T-helper 17 cell (primary cell): Measurements from ENCODE around the gene DCDC2C. TPM values are rescaled to one million over a fixed set of nuclear protein-coding genes. Genes with fewer than 3 reads are reported as not detected.

ENCODE experiments used
- ATAC-seq: fragments of 150-1000 bp; cut with Tn5 transposase; 2 replicates; pipeline ENCODE4 v1.10.0; 2021; ENCODE audit warnings: mild to moderate bottlenecking, moderate library complexity
- DNase-seq, 3 donors: peaks; one replicate each; pipeline versions ENCODE4 v3.0.0 to v3.0.0-alpha.2; 2020 to 2021
- H3K9me3 ChIP-seq: one replicate; pipeline ENCODE4 v1.7.0; 2013; ENCODE audit warnings: low read length, mild to moderate bottlenecking; ENCODE audit not compliant: control insufficient read depth, poor library complexity, severe bottlenecking
- H3K27ac Mint-ChIP-seq: one replicate; pipeline ENCODE4 v1.8.0; 2022; ENCODE audit warnings: mild to moderate bottlenecking, moderate library complexity, mixed read lengths
- H3K27me3 Mint-ChIP-seq: one replicate; pipeline ENCODE4 v1.8.0; 2022; ENCODE audit warnings: mixed read lengths
- H3K36me3 Mint-ChIP-seq: one replicate; pipeline ENCODE4 v1.8.0; 2022; ENCODE audit warnings: low read depth, mixed read lengths
- H3K4me1 Mint-ChIP-seq: one replicate; pipeline ENCODE4 v1.8.0; 2022; ENCODE audit warnings: mild to moderate bottlenecking, mixed read lengths
- H3K4me3 Mint-ChIP-seq: one replicate; pipeline ENCODE4 v1.8.0; 2022; ENCODE audit warnings: mild to moderate bottlenecking, moderate library complexity, mixed read lengths
- total RNA-seq, 4 donors: library from RNA in 2 of 4; stranded (reverse) in 2 of 4; gene quantifications; one replicate each; pipeline ENCODE4 v1.2.3 and lab custom pipeline; 2022 to 2026

The DCDC2C gene
- total RNA-seq, 2 donors from 2014 or later = not detected

DNA sequence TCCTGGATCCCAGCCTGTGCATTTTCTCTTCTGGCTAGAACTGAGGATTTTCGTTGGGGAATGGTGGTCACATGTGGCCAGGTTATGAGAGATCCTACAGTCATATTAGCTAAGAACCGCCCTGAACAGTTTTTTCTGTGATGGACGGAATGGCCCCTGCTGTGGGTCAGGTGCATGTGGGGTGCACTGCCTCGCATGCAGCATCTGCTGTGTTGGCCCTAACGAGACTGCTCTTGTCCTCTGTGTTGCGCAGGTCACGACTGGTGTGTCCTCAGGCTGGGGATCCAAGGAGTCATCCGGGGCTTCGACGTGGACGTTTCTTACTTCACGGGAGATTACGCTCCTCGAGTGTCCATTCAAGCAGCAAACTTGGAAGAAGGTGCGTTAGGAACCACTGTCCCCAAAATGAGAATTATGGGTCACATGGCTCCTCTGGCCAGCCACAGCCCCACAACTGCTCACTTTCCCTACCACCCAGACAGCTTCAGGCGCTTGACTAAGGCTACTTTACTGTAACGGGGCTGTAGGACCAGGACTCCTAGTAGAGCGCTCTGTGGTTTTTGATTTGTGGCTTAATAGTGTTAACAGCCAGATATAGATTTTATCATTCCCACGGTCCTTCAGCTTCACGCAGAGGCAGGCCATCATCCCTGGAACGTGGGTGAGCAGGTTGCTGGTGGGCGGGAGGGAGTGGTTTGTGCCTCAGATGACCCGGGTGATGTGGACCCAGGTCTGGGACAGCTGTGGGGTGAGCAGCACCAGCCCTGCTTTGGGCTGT lies 23.6 kb upstream of the DCDC2C start:
- no peak overlapping the region for H3K27ac Mint-ChIP-seq
- ATAC-seq (no peak), DNase-seq (no peak)
- H3K4me1 Mint-ChIP-seq = no peaks in the 10 kb centered on the region
- H3K36me3 Mint-ChIP-seq = no peaks in the 10 kb centered on the region
- H3K4me3 Mint-ChIP-seq = no peak overlapping the region
- H3K9me3 ChIP-seq = no peaks in the 10 kb centered on the region
- peaks cover 19% of the 10 kb centered on the region for H3K27me3 Mint-ChIP-seq

DNA sequence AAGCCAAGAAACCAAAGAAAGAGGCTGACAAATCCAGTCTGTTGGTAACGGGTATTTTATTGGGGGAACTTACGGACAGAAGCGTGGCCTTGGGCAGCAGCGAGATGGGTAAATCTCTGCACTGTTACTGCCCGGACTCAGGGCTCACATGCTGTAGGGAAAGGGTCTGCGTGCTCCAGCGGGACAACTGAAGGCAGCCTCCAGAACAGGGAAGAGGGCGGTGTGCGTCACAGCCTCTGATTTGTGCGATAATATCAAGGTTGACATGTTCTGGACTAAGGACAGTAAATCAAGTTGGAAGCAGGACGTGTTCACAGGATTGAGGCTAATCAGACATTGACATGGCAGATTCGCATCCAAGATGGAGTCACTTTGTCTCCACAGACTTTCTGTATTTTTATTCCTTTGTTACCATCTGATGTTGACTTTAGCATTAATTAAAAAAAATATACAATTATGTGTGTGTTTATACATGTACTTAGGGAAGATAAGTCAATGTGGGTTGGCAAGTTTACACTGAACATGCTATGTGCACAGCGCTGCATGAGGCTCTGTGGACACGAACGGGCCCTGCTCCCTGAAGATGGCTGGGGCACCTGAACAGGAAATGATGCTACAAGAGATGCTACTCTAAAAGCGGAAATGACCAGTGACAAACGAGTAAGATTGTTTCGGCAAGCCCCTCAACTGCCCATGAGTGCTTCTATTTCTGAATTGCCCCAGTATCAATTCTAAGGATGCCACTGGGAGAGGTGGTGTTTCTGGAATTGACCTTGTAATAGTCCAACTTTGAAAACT lies 22.6 kb upstream of the DCDC2C start:
- Mint-ChIP-seq H3K36me3 (no peaks in the 10 kb centered on the region), H3K4me1 (no peaks in the 10 kb centered on the region), H3K27me3 (peaks cover 15% of the 10 kb centered on the region), H3K27ac (no peak overlapping the region), H3K4me3 (no peak overlapping the region)
- no peaks in the 10 kb centered on the region for H3K9me3 ChIP-seq
- DNase-seq (no peak), ATAC-seq (no peak)

DNA sequence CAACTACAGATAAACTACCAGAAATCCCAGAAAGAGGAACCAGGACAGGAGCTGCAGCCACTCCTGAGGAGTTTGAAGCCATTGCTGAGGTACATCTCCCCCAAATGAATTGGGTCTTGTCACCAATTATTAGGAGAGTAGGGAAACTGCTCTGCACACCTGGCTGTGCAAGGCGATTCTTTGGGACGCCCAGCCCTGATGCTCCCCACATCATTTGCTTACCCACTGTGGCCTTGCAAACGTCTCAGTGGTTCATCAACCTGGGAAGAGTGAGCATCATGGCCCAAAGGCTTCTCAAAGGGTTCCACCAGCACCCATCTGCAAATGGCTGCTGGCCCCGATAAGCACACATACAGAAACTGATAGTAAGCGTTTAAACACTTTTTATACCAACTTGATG lies 21.8 kb upstream of the DCDC2C start:
- H3K27me3 Mint-ChIP-seq = peaks cover 17% of the 10 kb centered on the region
- no peak for DNase-seq
- no peak overlapping the region for H3K4me3 Mint-ChIP-seq
- H3K27ac Mint-ChIP-seq = no peak overlapping the region
- H3K36me3 Mint-ChIP-seq = no peaks in the 10 kb centered on the region
- H3K4me1 Mint-ChIP-seq = no peaks in the 10 kb centered on the region
- no peak for ATAC-seq
- no peaks in the 10 kb centered on the region for H3K9me3 ChIP-seq

DNA sequence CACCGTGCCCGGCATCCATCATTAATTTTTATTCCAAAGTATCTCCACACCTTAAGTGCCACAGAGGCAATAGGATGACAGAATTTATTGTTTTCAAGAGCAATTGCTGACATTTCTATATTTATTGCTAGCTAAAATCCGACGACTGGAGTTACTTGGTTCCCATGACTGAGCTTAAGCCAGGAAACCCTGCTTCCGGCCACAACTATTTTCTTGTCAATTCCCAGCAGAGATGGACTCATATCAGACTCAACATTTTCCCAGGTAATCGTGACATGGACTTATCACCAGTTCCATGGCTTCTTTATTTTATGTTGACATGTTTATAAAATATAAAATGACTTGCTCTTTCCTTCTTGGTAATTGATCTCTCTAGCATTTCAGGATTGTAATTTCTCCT lies 20.6 kb upstream of the DCDC2C start:
- H3K27me3 Mint-ChIP-seq = peaks cover 16% of the 10 kb centered on the region
- H3K9me3 ChIP-seq = no peaks in the 10 kb centered on the region

DNA sequence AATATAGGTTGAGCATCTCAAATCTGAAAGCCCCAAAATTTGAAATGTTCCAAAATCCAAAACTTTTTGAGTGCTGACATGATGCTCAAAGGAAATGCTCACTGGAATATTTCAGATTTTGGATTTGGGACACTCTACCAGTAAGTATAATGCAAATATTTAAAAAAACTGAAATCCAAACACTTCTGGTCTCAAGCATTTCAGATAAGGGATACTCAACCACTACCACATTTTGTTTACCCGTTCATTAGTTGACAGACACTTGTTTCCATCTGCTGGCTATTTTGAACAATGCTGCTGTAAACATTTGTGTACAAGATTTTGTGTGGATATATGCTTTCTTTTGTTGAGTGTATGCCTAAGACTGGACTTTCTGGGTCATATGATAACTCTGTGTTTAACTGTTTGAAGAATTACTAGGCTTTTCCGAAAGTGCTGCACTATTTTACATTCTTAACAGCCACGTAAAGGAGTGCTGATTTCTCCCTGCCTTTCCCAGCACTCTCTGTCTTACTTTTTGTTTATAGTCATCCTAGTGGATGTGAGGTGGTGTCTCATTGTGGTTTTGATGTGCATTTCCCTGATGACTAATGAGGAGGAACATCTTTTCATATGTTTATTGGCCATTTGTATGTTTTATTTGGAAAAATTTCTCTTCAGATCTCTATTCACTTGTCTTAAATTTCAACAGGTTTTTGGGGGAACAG lies 19.5 kb upstream of the DCDC2C start:
- ATAC-seq = no peak
- DNase-seq = no peak
- H3K27me3 Mint-ChIP-seq = peaks cover 19% of the 10 kb centered on the region
- H3K9me3 ChIP-seq = no peaks in the 10 kb centered on the region
- H3K27ac Mint-ChIP-seq = no peak overlapping the region
- no peak overlapping the region for H3K4me3 Mint-ChIP-seq
- H3K4me1 Mint-ChIP-seq = no peaks in the 10 kb centered on the region
- H3K36me3 Mint-ChIP-seq = no peaks in the 10 kb centered on the region

More for the DNA sequence above, 20.6 kb upstream of the DCDC2C start:
- Mint-ChIP-seq H3K4me1 (no peaks in the 10 kb centered on the region), H3K27ac (no peak overlapping the region), H3K4me3 (no peak overlapping the region), H3K36me3 (no peaks in the 10 kb centered on the region)
- DNase-seq = no peak
- ATAC-seq = no peak

DNA sequence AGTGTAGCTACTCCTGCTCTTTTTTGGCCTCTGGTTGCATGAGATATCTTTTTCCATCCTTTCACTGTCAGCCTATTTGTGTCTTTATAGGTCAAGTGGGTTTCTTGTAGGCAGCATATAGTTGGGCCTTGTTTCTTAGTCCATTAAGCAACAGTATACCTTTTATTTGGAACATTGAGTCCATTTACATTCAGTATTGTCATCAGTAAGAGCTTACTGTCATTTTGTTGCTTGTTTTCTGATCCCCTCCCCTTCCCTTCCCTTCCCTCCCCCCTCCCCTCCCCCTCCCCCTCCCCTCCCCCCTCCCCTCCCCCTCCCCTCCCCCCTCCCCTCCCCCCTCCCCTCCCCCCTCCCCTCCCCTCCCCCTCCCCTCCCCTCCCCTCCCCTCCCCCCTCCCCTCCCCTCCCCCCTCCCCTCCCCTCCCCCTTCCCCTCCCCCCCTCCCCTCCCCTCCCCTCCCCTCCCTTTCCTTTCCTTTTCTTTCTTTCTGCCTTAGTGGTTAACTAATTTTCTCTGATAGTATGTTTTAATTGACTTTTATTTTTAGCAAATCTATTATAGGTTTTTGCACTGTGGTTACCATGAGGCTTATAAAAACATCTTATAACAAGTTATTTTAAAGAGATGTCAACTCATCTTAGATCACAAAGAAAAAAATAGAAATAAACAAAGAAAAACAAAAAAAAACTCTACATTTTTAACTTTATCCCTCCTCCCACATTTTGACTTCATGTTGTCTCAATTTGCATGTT lies 13.2 kb upstream of the DCDC2C start:
- H3K9me3 ChIP-seq = no peaks in the 10 kb centered on the region
- Mint-ChIP-seq H3K4me1 (no peaks in the 10 kb centered on the region), H3K36me3 (no peaks in the 10 kb centered on the region), H3K27ac (no peak overlapping the region), H3K4me3 (no peak overlapping the region), H3K27me3 (peaks cover 36% of the 10 kb centered on the region)
- no peak for DNase-seq
- ATAC-seq = no peak

DNA sequence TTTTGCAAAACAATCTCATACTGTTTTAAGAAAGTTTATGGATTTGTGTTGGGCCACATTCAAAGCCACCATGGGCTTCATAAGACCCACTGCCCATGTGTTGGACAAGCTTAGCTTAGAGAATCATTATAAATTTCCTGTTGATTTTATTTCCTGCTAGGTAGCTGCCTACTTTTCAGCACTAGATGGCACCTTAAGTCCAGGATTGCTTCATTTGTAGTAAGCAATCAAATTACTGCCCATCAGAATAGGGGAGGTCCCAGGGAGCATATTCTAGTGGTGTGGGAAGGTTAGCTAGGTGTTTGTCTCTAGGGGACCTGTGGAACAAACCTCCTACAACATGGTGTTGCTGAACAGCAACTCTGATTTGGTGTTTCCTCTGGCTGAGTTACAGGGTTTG lies 11.0 kb upstream of the DCDC2C start:
- no peak overlapping the region for H3K4me3 Mint-ChIP-seq
- H3K27me3 Mint-ChIP-seq = peaks cover 39% of the 10 kb centered on the region
- no peaks in the 10 kb centered on the region for H3K4me1 Mint-ChIP-seq
- ATAC-seq = no peak
- no peak overlapping the region for H3K27ac Mint-ChIP-seq
- no peaks in the 10 kb centered on the region for H3K36me3 Mint-ChIP-seq
- no peak for DNase-seq
- H3K9me3 ChIP-seq = no peaks in the 10 kb centered on the region

DNA sequence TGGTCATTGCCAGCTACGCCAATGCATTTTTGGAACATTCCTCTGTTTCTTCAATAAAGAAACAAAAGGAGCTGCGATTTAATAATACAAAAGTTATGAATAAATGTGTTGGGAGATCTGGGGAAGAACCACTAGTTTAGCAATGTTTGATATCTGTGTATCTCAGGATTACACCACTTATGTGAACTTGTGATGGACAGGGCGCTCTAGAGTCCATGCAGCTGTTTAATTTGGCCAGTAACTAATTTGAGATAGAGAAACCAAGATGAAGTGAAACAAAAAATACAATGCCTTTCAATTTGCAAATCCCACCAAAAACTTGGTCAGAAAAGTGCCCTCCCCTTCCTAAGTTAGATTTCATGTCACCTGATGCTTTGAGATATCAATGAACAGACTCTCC lies 6.8 kb upstream of the DCDC2C start:
- Mint-ChIP-seq H3K27me3 (peaks cover 44% of the 10 kb centered on the region), H3K4me1 (no peaks in the 10 kb centered on the region), H3K4me3 (no peak overlapping the region), H3K27ac (no peak overlapping the region), H3K36me3 (no peaks in the 10 kb centered on the region)
- no peaks in the 10 kb centered on the region for H3K9me3 ChIP-seq
- DNase-seq (no peak), ATAC-seq (no peak)

DNA sequence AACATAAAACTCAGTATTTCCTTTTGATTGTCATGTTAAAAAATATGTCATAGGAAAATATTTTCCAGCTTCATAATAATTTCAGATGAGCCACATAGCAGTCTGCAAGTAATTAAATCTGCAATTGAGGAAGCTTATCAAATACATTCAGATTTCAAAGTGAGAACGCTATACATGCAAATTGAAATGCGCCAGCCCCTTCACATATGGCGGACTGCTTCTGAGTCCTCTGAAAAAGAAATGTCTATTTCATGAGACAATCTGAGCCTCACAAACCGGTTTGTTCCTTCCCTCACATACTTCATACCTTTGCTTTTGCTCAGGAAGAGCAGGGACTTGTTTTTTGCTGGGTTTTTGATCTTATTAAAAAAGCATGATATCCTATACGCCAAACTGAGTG lies 2.3 kb upstream of the DCDC2C start:
- no peaks in the 10 kb centered on the region for H3K9me3 ChIP-seq
- DNase-seq (no peak), ATAC-seq (no peak)
- peaks cover 50% of the 10 kb centered on the region for H3K27me3 Mint-ChIP-seq
- no peak overlapping the region for H3K27ac Mint-ChIP-seq
- H3K4me1 Mint-ChIP-seq = no peaks in the 10 kb centered on the region
- H3K4me3 Mint-ChIP-seq = no peak overlapping the region
- H3K36me3 Mint-ChIP-seq = peaks cover 2% of the 10 kb centered on the region

DNA sequence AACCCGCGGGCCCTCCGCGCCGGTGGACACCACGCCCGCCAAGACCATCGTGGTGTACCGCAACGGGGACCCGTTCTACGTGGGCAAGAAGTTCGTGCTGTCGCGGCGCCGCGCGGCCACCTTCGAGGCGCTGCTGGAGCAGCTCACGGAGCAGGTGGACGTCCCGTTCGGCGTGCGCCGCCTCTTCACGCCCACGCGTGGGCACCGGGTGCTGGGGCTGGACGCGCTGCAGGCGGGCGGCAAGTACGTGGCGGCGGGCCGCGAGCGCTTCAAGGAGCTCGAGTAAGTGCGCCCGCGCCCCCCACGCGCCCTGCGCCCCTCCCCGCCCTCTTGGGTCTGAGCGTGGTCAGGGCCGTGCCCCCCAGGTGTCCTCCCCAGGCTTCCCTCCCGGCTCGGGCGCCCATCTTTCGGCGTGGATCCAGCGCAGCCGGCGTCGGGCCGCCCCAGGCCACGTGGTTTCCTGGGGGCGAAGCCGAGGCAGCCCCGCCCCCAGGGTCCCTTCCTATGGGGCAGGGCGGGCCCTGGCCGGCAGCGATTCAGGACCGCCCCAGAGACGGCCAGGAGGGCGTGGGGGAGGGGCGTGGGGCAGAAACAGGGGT lies 481 bp downstream of the DCDC2C start:
- Mint-ChIP-seq H3K4me3 (no peak overlapping the region), H3K4me1 (no peaks in the 10 kb centered on the region), H3K27me3 (peaks cover 68% of the 10 kb centered on the region), H3K27ac (no peak overlapping the region), H3K36me3 (peaks cover 2% of the 10 kb centered on the region)
- no peak for ATAC-seq
- no peaks in the 10 kb centered on the region for H3K9me3 ChIP-seq
- no peak for DNase-seq

DNA sequence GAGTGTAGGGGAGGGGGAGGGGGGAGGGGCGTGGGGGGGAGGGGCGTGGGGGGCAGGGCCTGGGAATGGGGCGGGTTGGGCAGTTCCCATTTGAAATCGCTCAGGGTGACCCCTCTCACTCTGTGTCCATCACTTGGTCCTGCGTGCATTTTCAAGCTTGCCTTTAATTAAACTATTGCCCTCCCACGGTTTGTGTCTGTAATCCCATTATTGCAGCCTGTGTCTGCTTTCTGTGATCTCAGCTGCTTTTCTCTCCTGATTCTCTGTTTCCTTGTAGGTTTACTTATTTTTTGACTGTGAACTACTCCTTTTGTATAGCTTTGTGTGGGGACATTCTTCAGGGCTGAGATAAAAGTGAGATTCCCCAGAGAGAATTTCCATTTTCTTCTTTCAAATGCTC lies 1.3 kb downstream of the DCDC2C start:
- H3K4me3 Mint-ChIP-seq = peak overlapping the region; percentile 13
- peaks cover 67% of the 10 kb centered on the region for H3K27me3 Mint-ChIP-seq
- no peak for ATAC-seq

DNA sequence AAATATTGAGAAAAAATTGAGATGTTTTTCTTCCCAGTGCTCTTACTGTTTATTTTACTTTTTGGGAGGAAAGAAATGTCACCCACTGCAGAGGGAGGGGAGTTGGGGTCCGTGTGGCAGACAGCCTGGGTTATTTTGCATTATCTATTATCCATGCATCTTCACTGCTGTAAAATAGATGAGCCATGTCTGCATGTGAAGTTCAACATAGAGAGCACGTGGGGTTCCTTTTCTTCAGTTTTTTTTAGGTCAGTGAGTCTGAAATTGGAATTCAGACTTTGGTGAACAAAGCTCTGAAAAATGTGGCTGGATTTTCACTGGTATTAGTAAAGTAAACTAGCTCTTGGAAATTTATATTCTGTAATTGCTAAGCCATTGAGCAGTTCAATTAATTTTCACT lies 2.4 kb downstream of the DCDC2C start:
- no peak overlapping the region for H3K27ac Mint-ChIP-seq
- no peak overlapping the region for H3K4me3 Mint-ChIP-seq
- no peak for DNase-seq
- ATAC-seq = no peak
- peaks cover 2% of the 10 kb centered on the region for H3K36me3 Mint-ChIP-seq
- no peaks in the 10 kb centered on the region for H3K4me1 Mint-ChIP-seq
- no peaks in the 10 kb centered on the region for H3K9me3 ChIP-seq
- peaks cover 63% of the 10 kb centered on the region for H3K27me3 Mint-ChIP-seq

More for the DNA sequence above, 1.3 kb downstream of the DCDC2C start:
- no peaks in the 10 kb centered on the region for H3K9me3 ChIP-seq
- no peaks in the 10 kb centered on the region for H3K4me1 Mint-ChIP-seq
- no peak overlapping the region for H3K27ac Mint-ChIP-seq
- DNase-seq = no peak
- peaks cover 2% of the 10 kb centered on the region for H3K36me3 Mint-ChIP-seq
